K562 (cell line): ENCODE data around the gene SLC35E2B. TPM values are rescaled to one million over a fixed set of nuclear protein-coding genes. Genes with fewer than 3 reads are reported as not detected.

Experiments used
- DDX20 ChIP-seq: fragments of 450-650 bp; IDR thresholded peaks from 2 replicates; pipeline ENCODE4 v1.6.1; 2016; ENCODE audit warnings: missing genetic modification characterization, low read depth, mild to moderate bottlenecking, missing compliant biosample characterization, moderate library complexity
- HCFC1 ChIP-seq: IDR thresholded peaks from 2 replicates; pipeline ENCODE4 v1.6.1; 2012; ENCODE audit warnings: low read depth, low read length, improper control_type of control experiment
- HDAC3 ChIP-seq: fragments of 450-650 bp; IDR thresholded peaks from 2 replicates; pipeline ENCODE4 v1.6.1; 2018; ENCODE audit warnings: borderline replicate concordance, mild to moderate bottlenecking, moderate library complexity; ENCODE audit not compliant: partially characterized antibody
- HINFP ChIP-seq: fragments of 450-650 bp; conservative IDR thresholded peaks from 2 replicates; pipeline ENCODE4 v1.6.1; 2016; ENCODE audit warnings: missing genetic modification characterization, low read depth, mild to moderate bottlenecking, control low read depth, missing compliant biosample characterization
- IFI16 ChIP-seq: fragments of 250-450 bp; sonication (Bioruptor Pico); IDR thresholded peaks from 2 replicates; pipeline ENCODE4 v2.1.2; 2022; ENCODE audit warnings: mild to moderate bottlenecking, inconsistent platforms
- IRF1 ChIP-seq: sonication (generic); formaldehyde crosslinking; IDR thresholded peaks from 2 replicates; pipeline ENCODE4 v1.8.0; 2022; ENCODE audit warnings: missing genetic modification reagents, mild to moderate bottlenecking, borderline replicate concordance
- KLF1 ChIP-seq: fragments of 450-650 bp; IDR thresholded peaks from 2 replicates; pipeline ENCODE4 v1.6.1; 2016; ENCODE audit warnings: missing genetic modification characterization, missing compliant biosample characterization
- KLF6 ChIP-seq: fragments of 250-450 bp; sonication (Bioruptor Pico); IDR thresholded peaks from 2 replicates; pipeline ENCODE4 v1.4.0; 2020; ENCODE audit warnings: mild to moderate bottlenecking, moderate library complexity, borderline replicate concordance
- MAFG ChIP-seq: fragments of 450-650 bp; conservative IDR thresholded peaks from 2 replicates; pipeline ENCODE4 v1.6.1; 2016; ENCODE audit warnings: missing genetic modification characterization, missing compliant biosample characterization
- MTF1 ChIP-seq: fragments of 250-450 bp; sonication (Bioruptor Pico); IDR thresholded peaks from 2 replicates; pipeline ENCODE4 v1.9.0; 2021; ENCODE audit warnings: moderate library complexity, mild to moderate bottlenecking, inconsistent platforms, borderline replicate concordance
- NR2C1 ChIP-seq, 2 experiments: fragments of 450-650 bp; IDR thresholded peaks; 2 replicates each; pipeline ENCODE4 v1.6.1; 2017; ENCODE audit warnings: mild to moderate bottlenecking in 2 of 2, antibody characterized with exemption in 1 of 2, inconsistent platforms in 1 of 2, missing compliant biosample characterization in 1 of 2, missing genetic modification characterization in 1 of 2
- NR4A1 ChIP-seq, 2 experiments: fragments of 250-450 bp in 1 of 2; fragments of 450-650 bp in 1 of 2; sonication (Bioruptor Pico) in 1 of 2; IDR thresholded peaks; 2 replicates each; pipeline versions ENCODE4 v1.4.0 to v1.6.1; 2016 to 2020; ENCODE audit warnings: mild to moderate bottlenecking in 2 of 2, missing compliant biosample characterization in 1 of 2, missing genetic modification characterization in 1 of 2, moderate library complexity in 1 of 2
- PATZ1 ChIP-seq: fragments of 250-450 bp; sonication (Bioruptor Pico); IDR thresholded peaks from 2 replicates; pipeline ENCODE4 v1.5.0; 2020; ENCODE audit warnings: mild to moderate bottlenecking, borderline replicate concordance
- PTTG1 ChIP-seq: fragments of 450-650 bp; IDR thresholded peaks from 2 replicates; pipeline ENCODE4 v1.6.1; 2016; ENCODE audit warnings: low read depth, mild to moderate bottlenecking, missing genetic modification characterization, missing compliant biosample characterization
- PYGO2 ChIP-seq: fragments of 450-650 bp; IDR thresholded peaks from 2 replicates; pipeline ENCODE4 v1.6.1; 2016; ENCODE audit warnings: mild to moderate bottlenecking, missing genetic modification characterization, moderate library complexity, missing compliant biosample characterization
- TEAD2 ChIP-seq: fragments of 450-650 bp; IDR thresholded peaks from 2 replicates; pipeline ENCODE4 v1.6.1; 2016; ENCODE audit warnings: missing genetic modification characterization, control low read depth, missing compliant biosample characterization
- ZNF354B ChIP-seq: fragments of 250-450 bp; sonication (Bioruptor Pico); IDR thresholded peaks from 2 replicates; pipeline ENCODE4 v1.4.0; 2020
- ZNF41 ChIP-seq: fragments of 250-450 bp; sonication (Bioruptor Pico); conservative IDR thresholded peaks from 2 replicates; pipeline ENCODE4 v1.4.0; 2020; ENCODE audit warnings: mild to moderate bottlenecking
- ZNF507 ChIP-seq: conservative IDR thresholded peaks from 2 replicates; pipeline ENCODE4 v1.6.1; 2017; ENCODE audit warnings: missing genetic modification characterization, missing compliant biosample characterization
- ZNF639 ChIP-seq, 2 experiments: fragments of 200-800 bp in 1 of 2; sonication (Bioruptor generic) in 1 of 2; sonication (generic) in 1 of 2; formaldehyde crosslinking in 1 of 2; IDR thresholded peaks in 1 of 2; conservative IDR thresholded peaks in 1 of 2; 2 replicates each; pipeline versions ENCODE4 v1.5.0 to v1.6.1; 2016 to 2020; ENCODE audit warnings: missing compliant biosample characterization in 1 of 2, missing genetic modification characterization in 1 of 2, missing genetic modification reagents in 1 of 2
- ZNF77 ChIP-seq: fragments of 250-450 bp; sonication (Bioruptor Pico); IDR thresholded peaks from 2 replicates; pipeline ENCODE4 v1.5.0; 2020
- polyA plus RNA-seq, 8 experiments: library from polyadenylated mRNA; depleted of rRNA in 4 of 8; stranded (reverse) in 5 of 8; unstranded in 3 of 8; fragments of >200 nt; fragmentation: Nextera tagmentation in 2 of 8; fragmentation: Illumina TruSeq in 1 of 8; extraction: Ambion mirVana in 2 of 8; extraction: Trizol in 1 of 8; gene quantifications; 2 replicates each; pipeline versions ENCODE4 v1.2.1 to v1.2.3, GENCODE V29; 2011 to 2014; ENCODE audit warnings: inconsistent platforms in 1 of 8, missing spikeins in 1 of 8
- total RNA-seq, 7 experiments: library from RNA; depleted of rRNA in 6 of 7; stranded (reverse); fragments of >200 nt in 6 of 7; fragmentation: Illumina TruSeq in 2 of 7; extraction: Trizol in 2 of 7; gene quantifications; 2 replicates each; pipeline versions ENCODE4 v1.2.1 to v1.2.3, GENCODE V29; 2011 to 2021; ENCODE audit warnings: low replicate concordance in 1 of 7

The SLC35E2B gene
- total and polyA plus RNA-seq, 9 of the 15 experiments (the other 6 are each of a cell fraction or from before 2014, with no cell fraction given), result 4.7 to 44.6 (median 20.7) TPM

- TF ChIP-seq PATZ1 (CRISPR knock-in tag) (0 out of 2 replicates have a peak, but pooled peaks have one; percentile 35), ZNF639 (CRISPR knock-in tag; conservative IDR thresholded peaks at IDR 0.05 in 1 of 2, IDR thresholded peaks at IDR 0.05 in 1 of 2) (peak in 1 of 2 experiments; percentile 94; a peak in 2 of 4 replicates), ZNF507 (tag) (peak; percentile 51), ZNF77 (no peak), IFI16 (CRISPR knock-in tag) (peak; percentile 81), MTF1 (peak; percentile 79; the same call in 1 of the 2 replicates), KLF6 (CRISPR knock-in tag) (peak; percentile 92; the same call in 1 of the 2 replicates), PTTG1 (tag) (peak; percentile 95), MAFG (tag) (peak; percentile 22; the same call in 1 of the 2 replicates), HCFC1 (no peak), ZNF41 (CRISPR knock-in tag) (peak; percentile 91), HINFP (peak; percentile 86), IRF1 (CRISPR knock-in tag) (no peak), HDAC3 (no peak), ZNF354B (peak; percentile 89), PYGO2 (peak; percentile 94), TEAD2 (tag) (peak; percentile 92), NR4A1 (CRISPR knock-in tag; IDR thresholded peaks at IDR 0.05) (peak; percentile 95), NR4A1 (tag; IDR thresholded peaks at IDR 0.05) (peak; percentile 97), KLF1 (tag) (peak; percentile 86), NR2C1 (IDR thresholded peaks at IDR 0.05) (no peak), NR2C1 (tag; IDR thresholded peaks at IDR 0.05) (peak; percentile 91), DDX20 (tag) (peak; percentile 93)
These were observed 82.6 kb downstream of the SLC35E2B start (continued) for GRCh38 chr1:1609822-1610485.
